Chondrocyte (in vitro differentiated cells): Measurements from ENCODE around the gene AOAH. TPM values are rescaled to one million over a fixed set of nuclear protein-coding genes. Genes with fewer than 3 reads are reported as not detected.
A peak's percentile ranks its signal among the peaks of the same experiment; 100 is the strongest.

Experiments used
- DNase-seq: peaks from one replicate; pipeline ENCODE4 v3.0.0; 2021; ENCODE audit warnings: mixed read lengths, low spot score
- H3K27ac Mint-ChIP-seq: one replicate; pipeline ENCODE4 v1.8.0; 2021; ENCODE audit warnings: mild to moderate bottlenecking, moderate library complexity, mixed read lengths; ENCODE audit not compliant: unreplicated experiment
- H3K27me3 Mint-ChIP-seq: 2 replicates; pipeline ENCODE4 v1.8.0; 2021; ENCODE audit warnings: low read depth, mixed read lengths
- H3K36me3 Mint-ChIP-seq: 2 replicates; pipeline ENCODE4 v1.8.0; 2021; ENCODE audit warnings: low read depth, mixed read lengths
- H3K4me1 Mint-ChIP-seq: 2 replicates; pipeline ENCODE4 v1.8.0; 2021; ENCODE audit warnings: low read depth, mild to moderate bottlenecking, mixed read lengths
- H3K4me3 Mint-ChIP-seq: one replicate; pipeline ENCODE4 v1.8.0; 2021; ENCODE audit warnings: mild to moderate bottlenecking, moderate library complexity, mixed read lengths; ENCODE audit not compliant: unreplicated experiment
- H3K9me3 Mint-ChIP-seq: 2 replicates; pipeline ENCODE4 v1.8.0; 2021; ENCODE audit warnings: low read depth, mixed read lengths
- total RNA-seq: library from RNA; stranded (reverse); gene quantifications from 3 replicates; pipeline ENCODE4 v1.2.1, GENCODE V29; 2021
- TF ChIP-seq, protein P1 (sequence below): fragments of 200-600 bp; sonication (generic); IDR thresholded peaks from 2 replicates; pipeline ENCODE4 v1.5.0; 2021; ENCODE audit warnings: antibody characterized with exemption, mild to moderate bottlenecking, moderate library complexity

Gene AOAH
- total RNA-seq, 1 donor from 2014 or later, result not detected

DNA sequence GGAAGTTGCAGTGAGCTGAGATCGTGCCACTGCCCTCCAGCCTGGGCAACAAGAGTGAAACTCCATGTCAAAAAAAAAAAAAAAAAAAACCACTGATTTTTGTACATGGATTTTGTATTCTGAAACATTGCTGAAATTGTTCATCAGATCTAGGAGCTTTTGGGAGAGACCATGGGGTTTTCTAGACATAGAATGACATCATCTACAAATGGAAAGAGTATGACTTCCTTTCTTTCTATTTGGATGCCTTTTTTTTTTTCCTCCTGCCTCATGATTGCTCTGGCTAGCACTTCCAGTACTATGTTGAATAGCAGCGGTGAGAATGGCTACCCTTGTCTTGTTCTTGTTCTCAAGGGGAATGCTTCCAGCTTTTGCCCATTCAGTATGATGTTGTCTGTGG, 245.5 kb downstream of the AOAH start:
- Mint-ChIP-seq H3K27ac (no peak overlapping the region), H3K4me3 (no peak overlapping the region), H3K27me3 (peaks cover 15% of the 10 kb centered on the region), H3K4me1 (peaks cover 3% of the 10 kb centered on the region), H3K9me3 (peaks cover 23% of the 10 kb centered on the region), H3K36me3 (peaks cover 19% of the 10 kb centered on the region)
- TF ChIP-seq, protein P1, sequence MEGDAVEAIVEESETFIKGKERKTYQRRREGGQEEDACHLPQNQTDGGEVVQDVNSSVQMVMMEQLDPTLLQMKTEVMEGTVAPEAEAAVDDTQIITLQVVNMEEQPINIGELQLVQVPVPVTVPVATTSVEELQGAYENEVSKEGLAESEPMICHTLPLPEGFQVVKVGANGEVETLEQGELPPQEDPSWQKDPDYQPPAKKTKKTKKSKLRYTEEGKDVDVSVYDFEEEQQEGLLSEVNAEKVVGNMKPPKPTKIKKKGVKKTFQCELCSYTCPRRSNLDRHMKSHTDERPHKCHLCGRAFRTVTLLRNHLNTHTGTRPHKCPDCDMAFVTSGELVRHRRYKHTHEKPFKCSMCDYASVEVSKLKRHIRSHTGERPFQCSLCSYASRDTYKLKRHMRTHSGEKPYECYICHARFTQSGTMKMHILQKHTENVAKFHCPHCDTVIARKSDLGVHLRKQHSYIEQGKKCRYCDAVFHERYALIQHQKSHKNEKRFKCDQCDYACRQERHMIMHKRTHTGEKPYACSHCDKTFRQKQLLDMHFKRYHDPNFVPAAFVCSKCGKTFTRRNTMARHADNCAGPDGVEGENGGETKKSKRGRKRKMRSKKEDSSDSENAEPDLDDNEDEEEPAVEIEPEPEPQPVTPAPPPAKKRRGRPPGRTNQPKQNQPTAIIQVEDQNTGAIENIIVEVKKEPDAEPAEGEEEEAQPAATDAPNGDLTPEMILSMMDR, result no peak
- DNase-seq, result no peak

DNA sequence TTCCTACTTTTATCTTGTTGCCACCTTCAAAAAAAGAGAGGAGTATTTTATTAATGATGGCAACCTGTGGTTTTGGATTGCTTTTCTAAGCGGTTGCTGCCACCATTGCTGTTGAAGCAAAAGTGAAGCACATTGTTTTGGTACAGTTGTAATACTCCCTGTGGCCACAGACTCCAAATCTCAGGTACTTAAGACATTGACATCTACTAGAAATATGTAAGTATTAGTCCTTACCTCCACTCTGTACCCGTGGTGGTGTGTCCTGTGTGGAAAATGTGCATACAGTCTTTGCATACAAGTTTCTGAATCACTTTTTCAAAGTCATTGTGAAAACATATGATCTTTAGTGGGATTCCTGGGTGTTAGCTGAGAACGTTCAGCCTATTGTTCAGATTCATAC, 248.9 kb downstream of the AOAH start:
- peaks cover 7% of the 10 kb centered on the region for H3K27me3 Mint-ChIP-seq
- no peak for DNase-seq
- H3K36me3 Mint-ChIP-seq, result peaks cover 13% of the 10 kb centered on the region
- H3K27ac Mint-ChIP-seq, result no peak overlapping the region
- peaks cover 16% of the 10 kb centered on the region for H3K9me3 Mint-ChIP-seq
- TF ChIP-seq, protein P1, result no peak
- H3K4me1 Mint-ChIP-seq, result peaks cover 8% of the 10 kb centered on the region
- H3K4me3 Mint-ChIP-seq, result no peak overlapping the region

DNA sequence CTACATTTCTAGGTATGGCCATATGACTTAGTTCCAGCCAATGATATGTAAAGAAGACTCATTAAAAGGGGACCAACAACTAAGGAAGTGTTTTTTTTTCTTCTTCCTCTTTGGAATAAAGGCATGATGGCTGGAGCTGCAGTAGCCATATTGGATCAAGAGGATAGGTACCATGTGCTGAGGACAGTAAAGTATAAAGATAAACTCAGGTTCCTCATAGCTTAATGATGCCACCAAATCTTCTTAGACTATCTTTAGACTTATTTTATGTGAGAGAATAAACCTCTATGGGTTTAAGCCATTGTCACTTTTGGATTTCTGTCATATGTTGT, 249.3 kb downstream of the AOAH start:
- H3K36me3 Mint-ChIP-seq, result peaks cover 9% of the 10 kb centered on the region
- peaks cover 3% of the 10 kb centered on the region for H3K27me3 Mint-ChIP-seq
- TF ChIP-seq, protein P1, result no peak
- H3K9me3 Mint-ChIP-seq, result peaks cover 12% of the 10 kb centered on the region
- H3K4me1 Mint-ChIP-seq, result peaks cover 11% of the 10 kb centered on the region
- no peak overlapping the region for H3K27ac Mint-ChIP-seq
- no peak overlapping the region for H3K4me3 Mint-ChIP-seq
- DNase-seq, result no peak

DNA sequence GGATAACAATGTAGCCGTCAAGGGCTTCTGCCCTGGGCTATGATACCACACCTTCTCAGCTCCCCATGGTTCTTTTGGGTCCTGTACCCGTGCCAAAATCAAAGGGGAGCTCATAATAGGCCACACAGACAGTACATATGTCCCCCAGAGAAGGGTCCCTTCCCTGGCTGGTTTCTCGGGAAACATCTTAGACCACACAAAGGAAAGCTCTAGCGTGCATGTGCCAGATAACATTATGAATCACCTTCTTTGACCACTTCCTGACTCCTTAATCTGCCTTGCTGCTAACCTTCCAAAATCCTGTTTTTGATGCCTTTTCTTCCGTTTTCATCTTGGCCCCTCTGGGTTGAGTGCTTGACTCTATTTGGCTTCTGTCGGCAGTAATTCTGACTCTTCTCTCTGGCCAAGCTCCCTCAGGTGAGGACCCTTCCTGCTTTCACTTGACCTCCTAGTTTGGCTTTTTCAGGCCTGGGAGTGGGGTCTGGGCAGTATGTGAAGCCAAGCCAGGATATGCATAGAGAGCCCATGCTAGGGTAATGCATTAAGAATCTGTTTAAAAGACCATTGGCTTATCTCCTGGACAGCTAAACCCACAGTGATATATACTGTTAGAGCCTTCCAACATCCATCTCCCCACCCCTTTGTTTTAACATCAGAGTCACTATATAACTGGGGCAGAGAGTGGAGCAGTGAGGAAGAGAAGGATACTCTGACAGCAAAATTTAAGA, 249.8 kb downstream of the AOAH start:
- peaks cover 4% of the 10 kb centered on the region for H3K36me3 Mint-ChIP-seq
- no peaks in the 10 kb centered on the region for H3K27me3 Mint-ChIP-seq
- H3K27ac Mint-ChIP-seq, result no peak overlapping the region
- DNase-seq, result no peak
- H3K4me3 Mint-ChIP-seq, result no peak overlapping the region
- H3K9me3 Mint-ChIP-seq, result peaks cover 7% of the 10 kb centered on the region
- H3K4me1 Mint-ChIP-seq, result peaks cover 16% of the 10 kb centered on the region
- TF ChIP-seq, protein P1, result no peak

DNA sequence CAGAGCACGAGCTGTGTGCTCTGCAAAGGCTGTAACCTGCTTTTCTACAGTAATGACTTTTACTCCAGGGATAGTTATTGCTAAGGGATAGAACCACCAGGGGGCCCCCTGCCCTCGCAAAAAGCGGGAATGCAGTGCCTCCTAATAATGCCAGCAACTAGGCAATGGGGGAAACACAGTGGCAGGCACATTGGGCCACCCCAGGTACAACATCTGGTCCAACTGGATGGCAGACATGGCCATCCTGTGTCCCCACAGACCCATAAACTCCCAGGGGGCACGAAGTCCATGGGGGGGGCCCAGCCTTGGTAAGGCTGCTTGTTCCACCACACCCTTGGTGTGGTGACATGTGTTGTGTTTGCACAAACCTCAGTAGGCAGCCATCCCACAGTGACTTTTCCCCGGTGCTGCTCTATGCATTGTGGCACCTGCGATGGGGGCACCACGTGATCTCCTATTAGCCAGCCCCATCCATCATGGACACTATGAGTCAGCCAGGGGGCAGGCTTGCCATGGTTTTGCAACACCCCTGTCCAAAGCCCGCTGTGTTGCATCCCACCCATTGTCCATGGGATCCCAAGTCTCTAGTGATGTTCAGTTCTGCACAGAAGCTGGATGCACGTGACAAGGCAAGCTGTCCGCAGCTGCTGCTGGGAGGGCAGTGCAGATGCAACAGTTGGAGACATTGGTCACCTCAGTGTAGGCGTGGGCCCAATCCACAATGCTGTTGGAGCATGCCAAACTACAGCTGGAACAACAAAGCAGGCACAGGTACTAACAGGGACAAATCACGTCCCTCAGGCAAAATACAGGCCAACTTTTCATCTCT, 250.6 kb downstream of the AOAH start:
- TF ChIP-seq, protein P1, result peak; percentile 74
- DNase-seq, result no peak

More for the DNA sequence above, 250.6 kb downstream of the AOAH start:
- Mint-ChIP-seq H3K27ac (no peak overlapping the region), H3K4me1 (peaks cover 24% of the 10 kb centered on the region), H3K27me3 (no peaks in the 10 kb centered on the region), H3K9me3 (no peaks in the 10 kb centered on the region), H3K36me3 (no peaks in the 10 kb centered on the region), H3K4me3 (no peak overlapping the region)
